IPS-15b (cell line): ENCODE results near the gene SH2B2.

Experiments used
- H3K27me3 ChIP-seq: one replicate; pipeline ENCODE4 v1.6.1; 2013; ENCODE audit warnings: low read length; ENCODE audit not compliant: control insufficient read depth, insufficient read depth
- H3K36me3 ChIP-seq: one replicate; pipeline ENCODE4 v1.6.1; 2013; ENCODE audit warnings: low read length; ENCODE audit not compliant: control insufficient read depth, insufficient read depth
- H3K4me1 ChIP-seq: one replicate; pipeline ENCODE4 v1.6.1; 2013; ENCODE audit warnings: mild to moderate bottlenecking, low read length; ENCODE audit not compliant: control insufficient read depth, insufficient read depth
- H3K4me3 ChIP-seq: one replicate; pipeline ENCODE4 v1.5.1; 2013; ENCODE audit warnings: low read depth, low read length
- H3K9ac ChIP-seq: one replicate; pipeline ENCODE4 v1.6.1; 2013; ENCODE audit warnings: low read depth, mild to moderate bottlenecking, low read length
- H3K9me3 ChIP-seq: one replicate; pipeline ENCODE4 v1.6.1; 2013; ENCODE audit warnings: mild to moderate bottlenecking, low read length; ENCODE audit not compliant: control insufficient read depth, insufficient read depth

Gene SH2B2

DNA sequence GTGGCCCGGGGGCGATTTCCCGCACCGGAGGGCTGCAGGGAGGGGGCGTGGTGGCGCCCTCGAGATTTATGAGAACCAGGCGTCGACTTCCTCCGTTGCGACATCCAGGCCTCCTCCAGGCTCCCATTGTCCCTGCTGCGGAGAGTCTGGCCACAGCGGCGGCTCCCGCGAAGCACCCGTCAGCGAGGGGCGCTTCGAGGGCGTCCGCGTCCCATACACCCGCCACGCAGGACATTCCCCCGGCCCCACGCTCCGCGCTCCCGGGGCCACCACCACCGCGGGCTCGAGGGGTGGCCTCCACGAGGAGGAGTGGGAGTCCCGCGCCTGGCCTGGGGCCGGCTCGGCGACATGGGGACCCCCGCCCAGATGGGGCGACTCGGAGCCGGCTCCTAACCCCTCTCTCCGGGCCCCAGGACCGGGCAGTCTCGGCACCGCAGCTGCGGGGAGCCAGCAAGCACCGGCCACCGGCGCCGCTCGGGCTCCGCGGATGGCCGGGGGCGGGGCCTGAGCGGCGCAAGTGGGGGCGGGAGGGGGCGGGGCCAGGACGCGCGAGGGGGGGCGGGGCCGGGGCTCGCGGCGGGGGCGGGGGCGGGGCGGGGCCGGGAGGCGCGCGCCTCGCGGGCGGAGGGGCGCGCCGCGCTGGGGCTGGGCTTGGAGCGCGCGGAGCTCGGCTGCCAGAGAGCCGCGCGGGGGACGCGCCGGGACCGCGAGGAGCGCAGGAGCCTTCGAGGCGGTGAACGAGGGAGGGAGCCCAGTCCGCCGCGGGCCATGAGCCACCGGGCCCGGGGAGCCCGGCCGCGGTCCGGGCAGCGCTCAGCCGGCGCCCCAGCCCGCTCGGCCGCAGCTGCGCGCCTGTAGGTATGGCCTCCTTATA lies at the start of gene SH2B2:
Gene SH2B2 (plus strand): TSS at position 632 of the 874 bp plus-strand sequence. CDS start 13,683 bp downstream, outside the sequence.
- H3K9me3 ChIP-seq: no peaks in the 10 kb centered on the region
- H3K9ac ChIP-seq: peak within 1 kb of the TSS; percentile 47
- peak within 1 kb of the TSS; percentile 74 for H3K4me3 ChIP-seq
- peaks cover 2% of the 10 kb centered on the region for H3K4me1 ChIP-seq
- H3K27me3 ChIP-seq: peaks cover 6% of the 10 kb centered on the region
- no peaks in the 10 kb centered on the region for H3K36me3 ChIP-seq

DNA sequence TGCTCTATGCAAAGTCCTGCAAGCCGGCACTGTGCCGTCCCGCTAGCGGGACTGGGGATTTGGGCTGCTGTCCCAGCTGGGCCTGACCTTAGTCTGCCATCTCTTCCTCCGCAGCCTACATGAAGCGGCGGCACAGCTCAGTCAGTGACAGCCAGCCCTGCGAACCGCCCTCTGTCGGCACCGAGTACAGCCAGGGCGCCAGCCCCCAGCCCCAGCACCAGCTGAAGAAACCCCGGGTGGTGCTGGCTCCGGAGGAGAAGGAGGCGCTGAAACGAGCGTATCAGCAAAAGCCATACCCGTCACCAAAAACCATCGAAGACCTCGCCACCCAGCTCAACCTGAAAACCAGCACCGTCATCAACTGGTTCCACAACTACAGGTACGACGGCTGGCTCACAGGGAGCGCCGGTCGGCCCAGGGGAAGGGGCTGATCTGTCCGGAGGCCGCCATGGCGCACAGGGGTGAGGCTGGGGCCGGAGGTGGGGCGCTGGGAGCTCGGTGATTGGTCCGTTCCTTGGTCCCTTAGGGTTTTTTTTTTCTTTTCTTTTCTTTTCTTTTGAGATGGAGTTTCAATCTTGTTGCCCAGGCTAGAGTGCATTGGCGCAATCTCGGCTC lies 47.4 kb upstream of the SH2B2 start:
- no peaks in the 10 kb centered on the region for H3K9me3 ChIP-seq
- no peaks in the 10 kb centered on the region for H3K27me3 ChIP-seq
- no peak overlapping the region for H3K9ac ChIP-seq
- no peaks in the 10 kb centered on the region for H3K4me1 ChIP-seq
- no peak overlapping the region for H3K4me3 ChIP-seq
- H3K36me3 ChIP-seq: peaks cover 13% of the 10 kb centered on the region

DNA sequence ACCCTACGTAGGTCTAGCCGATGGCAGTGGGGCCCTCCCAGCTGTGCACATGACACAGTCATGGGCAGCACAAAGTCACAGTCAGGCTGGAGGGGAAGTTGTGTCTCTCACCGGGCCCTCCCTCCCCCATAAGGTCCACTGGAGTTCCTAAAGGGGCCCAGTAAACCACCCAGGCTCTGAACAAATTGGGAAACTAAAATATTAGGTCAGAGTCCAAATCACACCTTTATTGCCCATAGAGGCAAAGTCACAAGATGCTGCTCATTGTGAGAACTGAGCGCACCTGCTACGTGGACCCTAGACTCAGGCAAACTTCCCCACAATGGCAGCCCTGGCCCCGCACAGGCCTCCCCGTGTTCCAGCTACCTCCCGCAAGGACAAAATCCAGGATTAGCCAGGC lies 45.2 kb upstream of the SH2B2 start:
- Histone ChIP-seq H3K27me3 (no peaks in the 10 kb centered on the region), H3K4me3 (no peak overlapping the region), H3K9ac (no peak overlapping the region), H3K4me1 (no peaks in the 10 kb centered on the region), H3K9me3 (no peaks in the 10 kb centered on the region), H3K36me3 (peaks cover 12% of the 10 kb centered on the region)

DNA sequence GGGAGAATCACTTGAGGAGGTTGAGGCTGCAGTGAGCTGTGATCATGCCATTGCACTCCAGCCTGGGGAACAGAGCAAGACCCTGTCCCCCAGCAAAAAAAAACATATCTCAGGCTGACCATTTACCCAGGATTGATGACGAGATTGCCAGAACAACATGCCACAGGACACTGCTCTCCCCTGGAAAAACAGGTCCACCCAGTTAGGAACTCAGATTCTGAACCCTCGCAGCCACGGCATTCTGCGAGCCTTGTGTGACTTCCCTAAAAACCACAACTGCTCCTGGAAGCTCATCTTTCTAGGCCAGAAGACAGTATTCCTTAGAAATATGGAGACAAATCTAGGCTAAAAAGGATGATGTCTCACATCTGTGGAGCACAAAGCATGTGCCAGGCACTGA lies 42.1 kb upstream of the SH2B2 start:
- Histone ChIP-seq H3K4me1 (no peaks in the 10 kb centered on the region), H3K4me3 (no peak overlapping the region), H3K27me3 (no peaks in the 10 kb centered on the region), H3K9ac (no peak overlapping the region), H3K9me3 (no peaks in the 10 kb centered on the region), H3K36me3 (peaks cover 7% of the 10 kb centered on the region)

- no peaks in the 10 kb centered on the region for H3K4me1 ChIP-seq
- no peak overlapping the region for H3K4me3 ChIP-seq
- H3K27me3 ChIP-seq: no peaks in the 10 kb centered on the region
- H3K9me3 ChIP-seq: no peaks in the 10 kb centered on the region
- H3K9ac ChIP-seq: peak overlapping the region; percentile 47
- H3K36me3 ChIP-seq: no peaks in the 10 kb centered on the region
Measured at GRCh38 chr7:102248081-102248455, 38.6 kb upstream of the SH2B2 start.

DNA sequence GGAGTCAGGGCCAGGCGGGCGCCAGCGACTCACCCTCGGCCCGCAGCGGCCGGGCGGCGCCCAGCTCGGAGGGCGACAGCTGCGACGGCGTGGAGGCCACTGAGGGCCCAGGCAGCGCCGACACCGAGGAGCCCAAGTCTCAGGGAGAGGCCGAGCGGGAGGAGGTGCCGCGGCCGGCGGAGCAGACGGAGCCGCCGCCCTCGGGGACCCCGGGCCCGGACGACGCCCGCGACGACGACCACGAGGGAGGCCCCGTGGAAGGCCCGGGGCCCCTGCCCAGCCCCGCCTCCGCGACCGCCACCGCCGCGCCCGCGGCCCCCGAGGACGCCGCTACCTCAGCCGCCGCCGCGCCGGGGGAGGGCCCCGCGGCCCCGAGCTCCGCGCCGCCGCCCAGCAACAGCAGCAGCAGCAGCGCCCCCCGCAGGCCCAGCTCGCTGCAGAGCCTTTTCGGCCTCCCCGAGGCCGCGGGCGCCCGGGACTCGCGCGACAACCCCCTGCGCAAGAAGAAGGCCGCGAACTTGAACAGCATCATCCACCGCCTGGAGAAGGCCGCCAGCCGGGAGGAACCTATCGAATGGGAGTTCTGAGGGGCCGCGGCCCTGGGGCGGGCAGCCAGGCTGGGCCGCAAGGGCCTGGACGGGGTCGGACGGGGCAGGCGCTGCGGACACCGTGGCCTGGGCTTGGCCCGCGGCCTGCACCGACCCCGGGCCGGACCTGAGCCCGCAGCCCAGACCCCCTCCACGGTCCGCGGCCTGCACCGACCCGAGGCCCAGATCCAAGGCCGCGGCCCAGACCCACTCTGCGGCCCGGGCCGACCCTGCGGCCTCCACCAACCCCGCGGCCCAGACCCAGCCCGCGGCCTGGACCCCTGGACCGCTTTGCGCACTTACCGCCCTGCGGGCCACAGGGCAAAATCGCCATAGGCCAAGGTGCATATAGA lies 37.9 kb upstream of the SH2B2 start:
- Histone ChIP-seq H3K9ac (peak overlapping the region; percentile 47), H3K27me3 (no peaks in the 10 kb centered on the region), H3K9me3 (no peaks in the 10 kb centered on the region), H3K4me1 (no peaks in the 10 kb centered on the region), H3K4me3 (no peak overlapping the region), H3K36me3 (no peaks in the 10 kb centered on the region)

GRCh38 chr7:102251531-102252365 lies 34.9 kb upstream of the SH2B2 start:
- H3K36me3 ChIP-seq: no peaks in the 10 kb centered on the region
- no peaks in the 10 kb centered on the region for H3K9me3 ChIP-seq
- no peaks in the 10 kb centered on the region for H3K27me3 ChIP-seq
- H3K4me3 ChIP-seq: no peak overlapping the region
- H3K9ac ChIP-seq: no peak overlapping the region
- H3K4me1 ChIP-seq: no peaks in the 10 kb centered on the region

- Histone ChIP-seq H3K27me3 (no peaks in the 10 kb centered on the region), H3K9ac (no peak overlapping the region), H3K4me1 (no peaks in the 10 kb centered on the region), H3K9me3 (no peaks in the 10 kb centered on the region), H3K36me3 (no peaks in the 10 kb centered on the region), H3K4me3 (no peak overlapping the region)
Measured at GRCh38 chr7:102252366-102252982, 34.2 kb upstream of the SH2B2 start.

- Histone ChIP-seq H3K4me1 (no peaks in the 10 kb centered on the region), H3K4me3 (no peak overlapping the region), H3K27me3 (no peaks in the 10 kb centered on the region), H3K9ac (no peak overlapping the region), H3K9me3 (no peaks in the 10 kb centered on the region), H3K36me3 (no peaks in the 10 kb centered on the region)
Measured at GRCh38 chr7:102253066-102253972, 33.3 kb upstream of the SH2B2 start.

GRCh38 chr7:102253973-102254370 lies 32.7 kb upstream of the SH2B2 start:
- Histone ChIP-seq H3K36me3 (no peaks in the 10 kb centered on the region), H3K4me1 (no peaks in the 10 kb centered on the region), H3K9me3 (no peaks in the 10 kb centered on the region), H3K4me3 (no peak overlapping the region), H3K9ac (no peak overlapping the region), H3K27me3 (no peaks in the 10 kb centered on the region)
